ENCODE data around the gene IL3. TPM values are rescaled to one million over a fixed set of nuclear protein-coding genes. Genes with fewer than 3 reads are reported as not detected.

IL3 gene, protein sequence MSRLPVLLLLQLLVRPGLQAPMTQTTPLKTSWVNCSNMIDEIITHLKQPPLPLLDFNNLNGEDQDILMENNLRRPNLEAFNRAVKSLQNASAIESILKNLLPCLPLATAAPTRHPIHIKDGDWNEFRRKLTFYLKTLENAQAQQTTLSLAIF
- not detected in 2 replicates for total RNA-seq (2014; rRNA removed; shearing (Covaris generic); ENCODE audit: low replicate concordance)

DNA sequence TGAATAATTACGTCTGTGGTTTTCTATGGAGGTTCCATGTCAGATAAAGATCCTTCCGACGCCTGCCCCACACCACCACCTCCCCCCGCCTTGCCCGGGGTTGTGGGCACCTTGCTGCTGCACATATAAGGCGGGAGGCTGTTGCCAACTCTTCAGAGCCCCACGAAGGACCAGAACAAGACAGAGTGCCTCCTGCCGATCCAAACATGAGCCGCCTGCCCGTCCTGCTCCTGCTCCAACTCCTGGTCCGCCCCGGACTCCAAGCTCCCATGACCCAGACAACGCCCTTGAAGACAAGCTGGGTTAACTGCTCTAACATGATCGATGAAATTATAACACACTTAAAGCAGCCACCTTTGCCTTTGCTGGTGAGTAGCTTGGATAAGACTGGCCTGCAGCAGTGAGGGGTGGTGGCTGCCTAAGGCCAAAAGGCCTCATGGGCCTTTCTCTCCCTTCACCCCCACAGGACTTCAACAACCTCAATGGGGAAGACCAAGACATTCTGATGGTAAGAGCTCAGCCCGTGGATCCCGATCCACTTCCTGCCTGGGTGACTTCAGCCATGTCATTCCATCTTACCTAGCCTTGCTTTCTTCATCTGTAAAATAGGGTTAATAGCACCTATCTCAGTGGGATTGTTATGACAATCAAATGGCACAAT is at the start of gene IL3:
Gene IL3, plus strand, starts transcription at position 155 of the 661 bp plus-strand sequence. Its CDS starts 52 bp downstream, at position 207.
- DNase-seq (ENCODE audit: low read depth): no peak
- in situ Hi-C loops (cut with HindIII; ENCODE audit: low pct_unique_long_range_greater_than_20kb, low sequenced_read_pairs): no loop called here

DNA sequence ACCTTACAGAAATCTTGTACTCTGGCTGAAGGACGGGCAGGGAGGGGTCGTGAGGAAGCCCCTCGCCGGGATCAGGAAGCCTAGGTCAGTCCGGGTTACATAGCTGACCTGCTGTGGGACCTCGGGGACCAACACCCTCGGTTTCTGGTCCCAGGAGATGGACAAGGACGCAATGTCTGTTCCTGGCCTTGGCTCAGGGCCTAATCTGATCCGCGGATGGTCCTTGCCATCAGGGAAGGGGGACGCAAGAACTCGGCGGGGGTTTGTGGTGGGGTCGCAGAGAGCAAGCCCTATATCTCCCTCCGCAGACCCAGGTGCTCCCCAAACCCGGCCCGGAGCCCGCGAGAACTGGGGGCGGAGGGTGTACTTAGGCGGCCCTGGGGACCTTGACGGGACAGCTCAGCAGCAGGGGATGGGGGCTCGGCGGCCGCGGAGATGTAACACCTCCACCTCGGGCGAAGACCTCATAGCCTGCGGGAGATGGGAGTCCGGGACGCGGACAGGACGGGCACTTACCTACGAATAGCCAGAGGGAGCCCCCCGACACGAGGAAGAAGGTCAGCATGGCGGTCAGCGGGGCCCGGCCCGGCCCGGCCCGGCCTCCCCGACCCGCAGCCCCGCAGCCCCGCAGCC is 49.4 kb upstream of the IL3 start:
- in situ Hi-C loops (cut with HindIII; ENCODE audit: low pct_unique_long_range_greater_than_20kb, low sequenced_read_pairs): no loop called here
- DNase-seq (ENCODE audit: low read depth): no peak

DNA sequence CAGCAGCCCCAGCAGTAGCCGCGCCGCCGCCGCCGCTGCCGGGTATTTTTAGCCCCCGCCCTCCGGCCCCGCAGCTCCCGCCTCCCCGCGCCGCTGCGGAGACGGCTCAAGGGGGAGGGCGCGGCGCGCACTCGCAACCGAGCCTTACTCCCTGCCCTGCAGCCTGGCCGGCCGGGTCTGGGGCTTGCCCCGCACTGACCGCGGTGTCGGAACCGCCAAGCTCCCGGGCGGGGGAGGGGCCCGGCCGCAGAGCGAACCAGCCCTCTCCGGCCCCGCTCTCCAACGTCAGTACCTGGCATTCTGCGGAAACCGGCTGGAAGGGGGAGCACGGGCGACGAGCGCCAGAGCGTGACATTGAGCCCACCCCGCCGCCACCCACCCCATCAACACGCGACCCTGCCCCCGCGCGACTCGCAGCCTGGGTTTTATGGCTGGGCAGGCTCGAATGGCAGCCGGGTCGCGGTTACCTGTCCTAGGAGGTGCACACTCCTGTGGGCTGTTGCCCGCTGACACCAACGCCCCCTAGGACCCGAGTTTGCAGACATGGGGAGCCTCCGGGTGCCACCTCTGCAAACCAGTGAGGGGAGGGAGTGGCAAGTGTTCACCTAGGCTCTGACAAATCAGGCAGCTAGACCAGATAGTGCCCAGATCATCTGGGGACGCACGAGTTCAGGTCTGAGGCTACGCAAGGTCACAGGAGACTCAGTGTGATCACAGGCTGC is 48.7 kb upstream of the IL3 start, which contains the start of gene ACSL6:
Gene ACSL6, minus strand, starts transcription at position 37 of the 722 bp plus-strand sequence. CDS start 105 bp downstream, outside the sequence.
- DNase-seq (ENCODE audit: low read depth): no peak
- in situ Hi-C loops (cut with HindIII; ENCODE audit: low pct_unique_long_range_greater_than_20kb, low sequenced_read_pairs): no loop called here

DNA sequence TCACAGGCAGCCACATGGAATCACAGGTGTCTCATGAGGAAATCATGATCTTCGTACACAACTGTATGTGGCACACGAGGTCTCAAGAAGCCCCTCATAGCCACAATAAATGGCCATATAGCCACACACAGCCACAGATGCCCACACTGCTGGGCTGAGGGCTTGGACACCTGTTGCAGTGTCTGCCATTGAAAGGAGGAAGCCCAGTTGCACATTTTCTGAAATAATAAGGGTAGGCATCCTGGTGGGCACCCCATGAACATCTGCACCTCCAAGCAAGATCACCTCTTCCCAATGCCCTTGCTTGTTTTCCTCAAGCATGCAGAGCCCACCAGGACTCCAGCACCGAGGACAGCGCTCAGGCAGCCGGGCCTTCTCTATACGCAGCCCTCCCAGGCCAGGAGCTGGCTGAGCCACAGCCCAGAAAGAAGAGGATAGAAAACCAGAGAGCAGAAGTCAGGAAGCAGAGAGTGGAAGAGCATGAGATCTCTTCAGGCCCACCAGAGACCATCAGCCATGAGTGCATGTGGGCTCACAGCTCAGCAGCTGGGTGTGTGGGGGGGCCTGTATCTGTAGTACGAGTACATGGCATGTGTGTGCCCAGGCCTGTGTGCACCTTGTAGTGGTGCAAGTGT is 48.0 kb upstream of the IL3 start:
- DNase-seq (ENCODE audit: low read depth): peak; percentile 28
- in situ Hi-C loops (cut with HindIII; ENCODE audit: low pct_unique_long_range_greater_than_20kb, low sequenced_read_pairs): no loop called here

DNA sequence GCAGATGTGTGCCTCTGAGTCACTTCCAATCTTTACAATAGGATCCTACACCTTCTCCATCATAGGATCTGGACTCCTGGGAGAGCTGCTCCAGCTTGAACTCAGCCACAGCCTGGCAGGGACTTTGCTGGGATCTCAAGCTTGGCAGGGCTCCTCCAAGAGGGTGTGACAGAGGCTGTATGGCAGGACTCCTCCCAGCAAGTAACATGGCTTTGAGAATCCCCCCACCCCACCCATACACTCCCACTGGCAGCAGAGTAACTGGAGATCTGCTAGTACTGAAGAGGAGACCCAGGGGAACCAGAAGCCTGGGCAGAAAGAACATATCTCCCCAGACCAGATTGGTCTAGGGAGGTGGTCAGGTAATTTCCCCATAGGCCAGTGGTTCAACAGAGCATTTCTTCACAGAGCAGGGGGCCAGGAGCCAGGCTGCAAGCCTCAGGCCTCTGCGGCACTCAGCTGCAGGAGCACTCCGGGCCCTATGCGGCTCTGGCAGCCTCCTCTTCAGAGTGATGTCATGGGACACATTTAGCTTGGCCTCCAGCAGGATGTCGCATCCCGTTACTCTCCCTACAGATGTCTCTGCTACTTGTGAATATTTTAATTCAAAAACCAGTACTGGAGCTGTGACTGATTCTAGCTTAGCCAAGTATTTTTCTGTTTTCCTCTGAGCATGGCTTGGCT is 47.3 kb upstream of the IL3 start:
- in situ Hi-C loops (cut with HindIII; ENCODE audit: low pct_unique_long_range_greater_than_20kb, low sequenced_read_pairs): no loop called here
- DNase-seq (ENCODE audit: low read depth): no peak

DNA sequence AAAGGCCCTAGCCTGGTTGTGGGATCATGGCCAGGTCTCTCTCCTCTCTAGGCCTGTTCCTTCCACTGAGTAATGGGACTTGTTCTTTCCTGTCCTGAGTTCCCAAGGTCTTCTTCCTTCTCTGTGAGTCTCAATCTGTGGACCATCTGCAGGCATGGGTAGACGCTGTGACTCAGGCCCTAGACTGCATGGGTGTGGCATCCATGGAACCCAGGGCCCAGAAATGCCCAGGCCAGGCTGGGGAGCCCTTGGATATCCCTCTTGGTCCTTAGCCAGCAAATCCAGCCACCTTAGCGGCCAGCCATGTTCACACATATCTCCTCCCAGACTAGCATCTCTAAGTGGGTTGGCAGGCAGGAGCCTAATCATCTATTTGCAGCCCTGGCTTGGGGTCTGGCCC is 46.7 kb upstream of the IL3 start:
- no peak for DNase-seq (ENCODE audit: low read depth)
- in situ Hi-C loops (cut with HindIII; ENCODE audit: low pct_unique_long_range_greater_than_20kb, low sequenced_read_pairs): no loop called here

DNA sequence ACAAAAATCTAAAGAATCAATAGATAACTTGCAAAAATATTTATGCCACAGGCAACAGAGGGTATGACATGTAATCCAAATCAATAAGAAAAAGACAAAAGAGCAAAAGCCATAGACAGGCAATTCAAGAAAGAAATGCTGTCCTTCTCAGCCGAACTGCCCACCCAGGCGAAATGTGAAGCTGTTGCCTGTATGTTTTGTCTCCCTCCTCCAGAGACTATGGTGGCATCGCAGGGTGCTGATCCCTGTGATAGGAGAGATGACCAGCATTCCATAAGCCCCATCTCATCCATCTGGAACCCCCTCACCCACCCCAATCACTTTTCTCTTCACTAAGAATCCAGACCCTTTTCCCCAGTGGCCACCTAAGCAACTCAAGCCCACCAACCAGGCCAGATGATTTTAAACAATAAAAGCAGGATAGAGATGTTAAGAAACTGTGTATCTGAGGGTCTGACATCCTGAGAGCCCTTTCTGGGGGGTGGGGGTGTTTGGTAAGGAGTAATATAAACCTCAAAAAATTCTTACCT is 43.7 kb upstream of the IL3 start:
- no peak for DNase-seq (ENCODE audit: low read depth)
- in situ Hi-C loops (cut with HindIII; ENCODE audit: low pct_unique_long_range_greater_than_20kb, low sequenced_read_pairs): no loop called here

DNA sequence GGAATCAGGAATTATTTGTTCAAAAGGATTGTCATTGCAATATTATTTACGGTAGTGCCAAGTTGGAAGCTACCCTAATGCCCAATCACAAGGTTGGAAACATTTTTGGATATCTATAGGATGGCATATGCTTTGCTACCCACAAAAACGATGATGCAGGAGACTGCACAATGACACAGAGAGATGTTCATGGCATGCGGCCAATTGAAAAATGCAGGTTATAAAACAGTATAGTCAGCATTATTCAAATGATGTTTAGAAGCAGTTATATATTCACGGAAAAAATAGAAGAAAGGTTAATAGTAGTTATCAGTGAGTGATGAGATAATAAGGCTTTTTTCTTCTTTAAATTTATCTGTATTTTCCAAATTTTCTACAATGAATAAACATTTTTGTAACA is 43.1 kb upstream of the IL3 start:
- in situ Hi-C loops (cut with HindIII; ENCODE audit: low pct_unique_long_range_greater_than_20kb, low sequenced_read_pairs): no loop called here
- DNase-seq (ENCODE audit: low read depth): no peak

DNA sequence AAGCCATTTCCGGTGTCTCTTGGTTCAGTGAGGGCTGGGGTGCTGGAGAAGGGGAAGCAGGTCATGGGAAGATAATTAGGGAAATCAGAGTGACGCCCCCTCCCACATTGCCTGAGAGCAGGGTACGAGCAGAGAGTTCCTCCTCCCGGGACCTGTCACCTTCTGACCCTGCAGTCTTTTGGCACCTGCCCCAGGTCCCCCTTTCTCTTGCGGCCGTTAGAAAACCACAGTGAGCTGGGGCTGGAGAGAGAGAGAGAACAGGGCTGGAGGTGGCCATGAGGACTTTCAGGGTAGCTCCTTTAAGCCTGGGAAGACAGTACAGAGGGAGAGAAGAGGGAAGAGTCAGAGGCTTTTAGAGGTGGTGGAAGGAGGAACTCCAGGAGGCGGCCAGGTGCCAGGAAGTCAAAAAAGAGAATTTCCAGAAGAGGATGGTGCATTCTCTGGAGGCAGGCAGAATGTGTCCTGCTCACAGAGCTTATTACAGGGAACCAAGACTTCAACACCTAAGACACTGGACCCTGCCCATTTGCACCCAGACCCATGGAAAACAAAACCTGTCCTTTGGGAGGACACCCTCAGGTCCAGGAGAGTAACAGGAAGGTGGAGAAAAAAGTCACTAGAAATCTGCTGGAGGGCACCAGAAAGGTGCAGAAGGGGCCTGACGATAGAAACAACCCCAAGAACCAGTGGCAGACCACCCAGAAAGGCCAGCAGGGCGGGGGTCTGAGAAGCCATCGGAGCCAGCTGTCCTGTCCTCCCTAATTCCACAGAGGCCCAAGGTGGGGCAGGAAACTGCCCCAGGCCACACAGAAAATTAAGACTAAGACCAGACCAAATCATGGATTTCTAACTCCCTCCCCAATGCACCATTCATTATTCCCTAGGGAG is 42.5 kb upstream of the IL3 start:
- in situ Hi-C loops (cut with HindIII; ENCODE audit: low pct_unique_long_range_greater_than_20kb, low sequenced_read_pairs): no loop called here
- DNase-seq (ENCODE audit: low read depth): no peak

DNA sequence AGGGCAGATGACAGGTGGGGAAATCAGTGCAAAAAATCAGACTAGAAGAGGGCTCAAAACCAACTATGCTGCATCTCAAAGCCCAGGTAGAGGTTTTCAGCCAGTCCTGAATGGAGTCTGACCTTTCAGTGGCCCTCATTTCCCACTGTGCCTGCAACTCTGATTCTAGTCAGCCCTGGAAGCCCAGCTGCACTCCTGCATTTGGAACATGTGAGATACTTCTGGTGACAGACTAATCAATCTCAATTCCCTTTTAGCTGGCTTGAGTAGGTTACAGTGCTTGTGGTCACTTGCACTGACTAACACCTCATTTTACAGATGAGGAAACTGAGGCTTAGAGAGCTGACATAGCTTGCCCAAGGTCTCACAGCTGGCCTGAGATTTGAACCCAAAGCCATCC is 41.1 kb upstream of the IL3 start:
- no peak for DNase-seq (ENCODE audit: low read depth)
- in situ Hi-C loops (cut with HindIII; ENCODE audit: low pct_unique_long_range_greater_than_20kb, low sequenced_read_pairs): no loop called here

DNA sequence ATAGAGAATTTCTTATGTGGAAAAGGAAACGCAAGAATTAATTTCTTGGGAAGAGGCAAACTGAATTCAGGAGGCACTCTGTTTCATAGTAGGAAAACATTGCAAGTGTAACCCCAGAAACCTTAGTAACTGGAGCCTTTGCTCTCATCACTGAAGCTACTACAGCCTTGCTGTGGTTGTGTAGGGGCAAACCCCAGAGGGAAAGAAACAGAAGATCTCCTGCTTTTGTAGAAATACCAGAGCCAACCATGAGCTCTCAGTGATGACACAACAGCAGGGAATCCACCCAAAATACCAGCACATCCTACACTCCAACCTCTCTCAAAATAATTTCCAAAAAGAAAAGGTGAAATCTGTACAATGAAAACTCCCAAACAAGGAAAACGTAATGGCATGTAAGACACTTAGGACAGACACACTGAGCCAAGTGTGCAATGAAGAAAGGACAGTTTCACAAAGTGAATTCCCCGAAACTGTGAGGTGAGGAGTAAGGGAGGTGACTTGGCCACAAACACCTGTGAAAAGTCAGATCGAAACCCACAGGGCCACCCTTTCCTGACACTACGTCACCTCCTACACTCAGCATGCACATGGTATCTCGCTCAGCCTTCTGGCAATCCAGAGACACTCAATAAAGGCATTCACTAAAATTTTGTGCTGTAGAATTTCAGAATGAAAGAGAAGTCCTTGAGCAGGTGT is 40.4 kb upstream of the IL3 start:
- in situ Hi-C loops (cut with HindIII; ENCODE audit: low pct_unique_long_range_greater_than_20kb, low sequenced_read_pairs): no loop called here

DNA sequence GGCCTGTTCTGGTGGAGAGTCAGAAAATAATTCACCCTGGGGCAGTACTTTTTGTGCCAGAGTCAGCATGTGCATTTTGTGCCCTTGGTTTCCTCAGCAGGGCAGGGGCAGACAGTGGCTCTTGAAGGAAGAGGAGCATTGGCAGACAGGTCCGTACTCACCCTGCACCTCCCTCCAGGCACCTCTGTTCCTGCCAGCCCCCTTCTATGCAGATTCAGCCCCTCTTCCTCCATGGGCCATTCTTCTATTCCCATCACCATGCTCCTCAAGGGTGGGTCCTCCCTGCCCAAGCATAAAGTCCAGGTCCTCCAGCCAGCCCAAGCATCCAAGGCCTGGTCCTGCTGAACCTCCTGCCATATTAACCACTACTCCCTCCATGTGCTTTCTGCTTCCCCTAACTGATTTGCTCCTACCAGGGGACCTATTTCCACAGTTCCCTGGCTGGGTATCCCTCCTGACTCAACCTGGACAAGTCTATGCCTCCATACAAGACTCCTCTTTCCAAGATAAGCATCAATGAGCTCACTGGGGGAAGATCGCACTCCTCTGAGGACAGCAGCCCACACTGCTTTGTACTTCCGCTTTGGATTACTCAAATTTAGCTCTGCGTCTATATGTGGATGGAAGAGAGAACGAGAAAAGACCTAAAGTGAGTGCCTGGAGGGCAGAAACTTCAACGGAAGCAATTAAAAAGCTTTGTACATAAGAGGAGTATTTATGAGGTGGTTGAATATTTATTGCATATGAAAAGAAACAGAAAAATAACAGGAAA is 39.7 kb upstream of the IL3 start:
- DNase-seq (ENCODE audit: low read depth): no peak
- in situ Hi-C loops (cut with HindIII; ENCODE audit: low pct_unique_long_range_greater_than_20kb, low sequenced_read_pairs): no loop called here

More for the DNA sequence above, 40.4 kb upstream of the IL3 start:
- DNase-seq (ENCODE audit: low read depth): no peak

DNA sequence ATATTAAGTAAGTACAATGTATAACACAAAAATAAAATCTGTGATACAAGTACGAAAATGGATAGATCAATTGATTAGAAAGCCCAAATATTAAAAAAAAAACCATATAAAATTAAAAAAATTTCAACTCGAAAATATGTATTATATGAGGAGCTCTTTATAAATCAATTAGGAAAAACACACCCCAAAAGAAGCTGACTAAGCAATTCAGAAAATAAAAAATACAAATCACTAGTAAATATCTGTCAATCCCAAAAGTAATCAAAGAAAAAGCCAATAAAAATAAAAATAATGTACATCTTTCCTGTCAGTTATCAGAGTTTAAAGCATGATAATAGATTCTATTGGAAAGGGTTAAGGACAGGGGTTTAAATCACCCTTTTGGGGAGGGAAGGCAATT is 38.8 kb upstream of the IL3 start:
- in situ Hi-C loops (cut with HindIII; ENCODE audit: low pct_unique_long_range_greater_than_20kb, low sequenced_read_pairs): no loop called here
- DNase-seq (ENCODE audit: low read depth): no peak

DNA sequence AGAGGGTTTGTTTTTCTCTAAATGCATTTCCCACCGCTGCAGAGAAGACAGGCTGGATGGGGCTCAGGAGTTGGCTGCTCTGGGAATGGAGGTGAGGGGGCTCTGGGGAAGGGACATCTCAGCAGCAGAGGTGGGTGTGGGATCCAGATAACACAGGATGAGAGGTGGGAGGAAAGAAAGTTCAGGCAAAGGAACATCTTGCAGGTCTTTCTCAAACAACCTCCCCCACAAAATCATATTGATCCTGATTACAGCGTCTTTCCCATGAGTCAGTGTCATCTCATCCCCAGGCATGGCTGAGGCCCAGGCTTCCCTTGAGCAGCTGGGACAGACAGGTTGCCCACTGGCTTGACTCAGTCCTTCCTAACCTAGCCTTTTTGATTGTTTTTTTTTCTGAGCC is 37.7 kb upstream of the IL3 start:
- in situ Hi-C loops (cut with HindIII; ENCODE audit: low pct_unique_long_range_greater_than_20kb, low sequenced_read_pairs): no loop called here
- DNase-seq (ENCODE audit: low read depth): no peak

DNA sequence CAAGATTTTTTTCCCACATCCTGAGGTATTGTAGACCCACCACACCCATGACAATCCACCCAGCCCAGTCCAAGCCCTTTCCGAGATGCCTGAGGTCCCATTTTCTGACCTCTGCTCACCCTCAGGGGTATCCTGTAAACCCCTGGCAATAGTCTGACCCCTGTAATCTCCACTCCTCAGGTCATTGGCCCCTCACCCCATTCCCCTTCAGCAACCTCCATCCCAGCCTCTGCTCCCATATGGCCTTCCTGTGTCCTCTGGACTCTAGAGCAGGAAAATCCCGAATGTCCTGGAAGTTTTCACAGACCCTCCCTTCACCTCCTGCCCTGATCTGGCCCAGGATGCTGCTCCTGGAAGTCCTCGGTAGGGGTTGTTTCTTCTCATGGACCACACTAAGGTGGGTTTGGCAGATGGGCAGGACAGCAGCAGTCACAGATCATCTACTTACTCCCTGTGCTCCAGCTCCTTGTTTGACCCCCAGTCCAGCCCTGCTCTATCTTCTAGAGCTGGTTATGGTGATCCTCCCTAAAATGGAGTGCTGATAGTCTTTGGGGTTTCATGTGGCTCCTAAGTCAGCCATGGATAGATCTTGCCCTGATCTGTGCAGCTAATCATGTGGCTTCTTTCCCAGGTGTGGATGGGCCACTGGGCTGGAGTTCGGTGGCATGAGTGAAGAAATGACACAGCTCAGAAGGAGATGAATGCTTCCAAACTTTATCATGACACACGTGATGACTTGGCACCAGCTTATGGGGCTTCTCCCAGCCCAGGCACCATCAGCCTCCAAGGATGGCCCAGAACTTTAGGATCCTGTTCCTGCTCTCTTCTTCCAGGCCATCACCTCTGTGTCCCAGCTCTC is 37.0 kb upstream of the IL3 start:
- in situ Hi-C loops (cut with HindIII; ENCODE audit: low pct_unique_long_range_greater_than_20kb, low sequenced_read_pairs): no loop called here

More for the DNA sequence above, 37.0 kb upstream of the IL3 start:
- DNase-seq (ENCODE audit: low read depth): no peak
